Spleen (tissue), 7 donors: ENCODE measurements around the gene CDC14B.

Experiments used
- POLR2A ChIP-seq, 3 donors: fragments of 450-650 bp; IDR thresholded peaks; one replicate each; pipeline ENCODE4 v1.5.1; 2017; ENCODE audit warnings: antibody characterized with exemption in 3 of 3, mild to moderate bottlenecking in 1 of 3
- POLR2AphosphoS5 ChIP-seq, 3 donors: sonication (generic); formaldehyde crosslinking; IDR thresholded peaks; one replicate each; pipeline ENCODE4 v1.5.1; 2017; ENCODE audit warnings: antibody characterized with exemption in 3 of 3
- TF ChIP-seq, protein P1 (sequence below), 11 experiments: fragments of 200-600 bp in 7 of 11; fragments of 450-650 bp in 4 of 11; sonication (generic) in 4 of 11; IDR thresholded peaks in 8 of 11; conservative IDR thresholded peaks in 3 of 11; 1 replicate in 7 of 11; 2 replicates in 4 of 11; pipeline versions ENCODE4 v1.4.0 to v1.8.0; 2016 to 2021; ENCODE audit warnings: antibody characterized with exemption in 11 of 11, inconsistent platforms in 4 of 11, mild to moderate bottlenecking in 1 of 11
- donor health status: DM: no; HTN: no; CAD: no; lungs with moderate emphysema.
- donor health status: DM: no; HTN: no; CAD: no.
- donor health status: DM: no; HTN: no; CAD: no.

DNA sequence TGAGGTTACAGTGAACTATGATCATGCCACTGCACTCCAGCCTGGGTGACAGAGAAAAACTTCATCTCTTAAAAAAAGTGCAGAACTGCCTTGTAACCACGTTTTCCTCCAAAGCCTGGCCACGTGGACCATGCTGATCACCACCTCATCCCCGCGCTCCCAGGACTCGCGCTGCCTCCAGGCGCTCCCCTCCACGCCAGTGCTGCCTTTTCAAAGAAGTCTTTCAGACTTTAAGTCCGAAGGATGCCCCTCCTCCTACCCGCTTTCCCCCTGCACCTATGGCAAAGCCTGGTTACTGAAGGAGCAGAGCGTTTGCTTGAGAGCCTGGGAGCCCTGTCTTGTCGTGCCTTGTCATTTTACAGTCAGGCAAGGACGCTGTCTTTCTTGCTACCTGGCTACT is 125.9 kb downstream of the CDC14B start:
- TF ChIP-seq, protein P1, sequence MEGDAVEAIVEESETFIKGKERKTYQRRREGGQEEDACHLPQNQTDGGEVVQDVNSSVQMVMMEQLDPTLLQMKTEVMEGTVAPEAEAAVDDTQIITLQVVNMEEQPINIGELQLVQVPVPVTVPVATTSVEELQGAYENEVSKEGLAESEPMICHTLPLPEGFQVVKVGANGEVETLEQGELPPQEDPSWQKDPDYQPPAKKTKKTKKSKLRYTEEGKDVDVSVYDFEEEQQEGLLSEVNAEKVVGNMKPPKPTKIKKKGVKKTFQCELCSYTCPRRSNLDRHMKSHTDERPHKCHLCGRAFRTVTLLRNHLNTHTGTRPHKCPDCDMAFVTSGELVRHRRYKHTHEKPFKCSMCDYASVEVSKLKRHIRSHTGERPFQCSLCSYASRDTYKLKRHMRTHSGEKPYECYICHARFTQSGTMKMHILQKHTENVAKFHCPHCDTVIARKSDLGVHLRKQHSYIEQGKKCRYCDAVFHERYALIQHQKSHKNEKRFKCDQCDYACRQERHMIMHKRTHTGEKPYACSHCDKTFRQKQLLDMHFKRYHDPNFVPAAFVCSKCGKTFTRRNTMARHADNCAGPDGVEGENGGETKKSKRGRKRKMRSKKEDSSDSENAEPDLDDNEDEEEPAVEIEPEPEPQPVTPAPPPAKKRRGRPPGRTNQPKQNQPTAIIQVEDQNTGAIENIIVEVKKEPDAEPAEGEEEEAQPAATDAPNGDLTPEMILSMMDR (IDR thresholded peaks at IDR 0.05 in 8 of 11, conservative IDR thresholded peaks at IDR 0.05 in 3 of 11): no peak
- no peak for TF ChIP-seq POLR2A (IDR thresholded peaks at IDR 0.05)
- no peak for TF ChIP-seq POLR2AphosphoS5 (IDR thresholded peaks at IDR 0.05)
